Measurements from ENCODE around the gene SH2D2A.

SH2D2A gene

GRCh38 chr1:156832434-156832833 lies 15.8 kb upstream of the SH2D2A start:
- H3K27me3 ChIP-seq (ENCODE audit: insufficient read depth, poor library complexity, severe bottlenecking) = peaks cover 21% of the 10 kb centered on the region

GRCh38 chr1:156828400-156829124 lies 11.9 kb upstream of the SH2D2A start:
- Histone ChIP-seq H3K27ac (replicated peaks) (no peak overlapping the region), H3K27me3 (ENCODE audit: insufficient read depth, poor library complexity, severe bottlenecking) (peaks cover 11% of the 10 kb centered on the region), H3K4me3 (replicated peaks; ENCODE audit: insufficient read depth, low read length) (no peak overlapping the region)
- TF ChIP-seq SPI1 (IDR thresholded peaks at IDR 0.05; ENCODE audit: borderline replicate concordance, low read depth) (no peak), CTCF (IDR thresholded peaks at IDR 0.05; ENCODE audit: insufficient read depth, low read length) (no peak), GABPA (IDR thresholded peaks at IDR 0.05; ENCODE audit: low read depth) (no peak), POLR2AphosphoS5 (IDR thresholded peaks at IDR 0.05; ENCODE audit: low read depth) (no peak), REST (IDR thresholded peaks at IDR 0.05; ENCODE audit: insufficient replicate concordance, low read depth) (no peak)
- no peak for DNase-seq (ENCODE audit: low read depth in 1 of 2, low spot score in 1 of 2)

More at GRCh38 chr1:156832434-156832833, 15.8 kb upstream of the SH2D2A start:
- DNase-seq (ENCODE audit: low read depth in 1 of 2, low spot score in 1 of 2) = no peak
- H3K4me3 ChIP-seq (replicated peaks; ENCODE audit: insufficient read depth, low read length) = no peak overlapping the region
- no peak overlapping the region for H3K27ac ChIP-seq (replicated peaks)
- TF ChIP-seq REST (IDR thresholded peaks at IDR 0.05; ENCODE audit: insufficient replicate concordance, low read depth) (no peak), POLR2AphosphoS5 (IDR thresholded peaks at IDR 0.05; ENCODE audit: low read depth) (no peak), CTCF (IDR thresholded peaks at IDR 0.05; ENCODE audit: insufficient read depth, low read length) (no peak), GABPA (IDR thresholded peaks at IDR 0.05; ENCODE audit: low read depth) (no peak), SPI1 (IDR thresholded peaks at IDR 0.05; ENCODE audit: borderline replicate concordance, low read depth) (no peak)

GRCh38 chr1:156826630-156827029 lies 10.0 kb upstream of the SH2D2A start:
- no peak overlapping the region for H3K4me3 ChIP-seq (replicated peaks; ENCODE audit: insufficient read depth, low read length)
- H3K27me3 ChIP-seq (ENCODE audit: insufficient read depth, poor library complexity, severe bottlenecking) = peaks cover 9% of the 10 kb centered on the region
- H3K27ac ChIP-seq (replicated peaks) = no peak overlapping the region
- no peak for DNase-seq (ENCODE audit: low read depth in 1 of 2, low spot score in 1 of 2)
- TF ChIP-seq SPI1 (IDR thresholded peaks at IDR 0.05; ENCODE audit: borderline replicate concordance, low read depth) (no peak), REST (IDR thresholded peaks at IDR 0.05; ENCODE audit: insufficient replicate concordance, low read depth) (no peak), GABPA (IDR thresholded peaks at IDR 0.05; ENCODE audit: low read depth) (no peak), POLR2AphosphoS5 (IDR thresholded peaks at IDR 0.05; ENCODE audit: low read depth) (no peak), CTCF (IDR thresholded peaks at IDR 0.05; ENCODE audit: insufficient read depth, low read length) (no peak)
